Kidney tubule cell (primary cell): ENCODE results near the gene F2RL2.
A peak's percentile ranks its signal among the peaks of the same experiment; 100 is the strongest.
"Not testable (repeated sequence)": the region's sequence is repeated elsewhere in the genome, so short reads cannot be mapped to it uniquely, and the experiment has no call there.

ENCODE experiments used
- DNase-seq: peaks from one replicate; pipeline ENCODE4 v3.0.0-alpha.2; 2018; ENCODE audit warnings: low spot score

Gene F2RL2

GRCh38 chr5:76622076-76622475, 1.1 kb downstream of the F2RL2 start:
- no peak for DNase-seq

- no peak for DNase-seq
Measured at GRCh38 chr5:76620166-76620565, 3.0 kb downstream of the F2RL2 start.

GRCh38 chr5:76617675-76618074, 5.5 kb downstream of the F2RL2 start:
- peak; percentile 43 for DNase-seq

- DNase-seq, result no peak
Measured at GRCh38 chr5:76617229-76617628, 6.0 kb downstream of the F2RL2 start.

- DNase-seq, result no peak
Measured at GRCh38 chr5:76616206-76616605, 7.0 kb downstream of the F2RL2 start.

GRCh38 chr5:76615759-76616158, 7.4 kb downstream of the F2RL2 start:
- peak; percentile 41 for DNase-seq

GRCh38 chr5:76612942-76613341, 10.3 kb downstream of the F2RL2 start:
- no peak for DNase-seq

GRCh38 chr5:76610196-76610595, 13.0 kb downstream of the F2RL2 start:
- DNase-seq, result no peak

- DNase-seq, result peak; percentile 47
Measured at GRCh38 chr5:76608833-76609232, 14.4 kb downstream of the F2RL2 start.

- DNase-seq, result no peak
Measured at GRCh38 chr5:76607353-76607871, 15.8 kb downstream of the F2RL2 start.

- DNase-seq, result no peak
Measured at GRCh38 chr5:76606701-76607100, 16.5 kb downstream of the F2RL2 start.

- DNase-seq, result peak; percentile 21
Measured at GRCh38 chr5:76604838-76605237, 18.4 kb downstream of the F2RL2 start.

- not testable (repeated sequence) for DNase-seq
Measured at GRCh38 chr5:76603991-76604390, 19.2 kb downstream of the F2RL2 start.

GRCh38 chr5:76602094-76602726, 21.0 kb downstream of the F2RL2 start:
- DNase-seq, result no peak

- DNase-seq, result peak; percentile 68
Measured at GRCh38 chr5:76601470-76601869, 21.7 kb downstream of the F2RL2 start.

- DNase-seq, result no peak
Measured at GRCh38 chr5:76600716-76601115, 22.5 kb downstream of the F2RL2 start.

- DNase-seq, result no peak
Measured at GRCh38 chr5:76598531-76598930, 24.7 kb downstream of the F2RL2 start.

- no peak for DNase-seq
Measured at GRCh38 chr5:76595755-76596481, 27.3 kb downstream of the F2RL2 start.

GRCh38 chr5:76594107-76594506, 29.1 kb downstream of the F2RL2 start:
- DNase-seq, result no peak

GRCh38 chr5:76592692-76593091, 30.5 kb downstream of the F2RL2 start:
- DNase-seq, result no peak

- no peak for DNase-seq
Measured at GRCh38 chr5:76591366-76591765, 31.8 kb downstream of the F2RL2 start.

GRCh38 chr5:76590027-76590426, 33.2 kb downstream of the F2RL2 start:
- peak; percentile 32 for DNase-seq

- DNase-seq, result no peak
Measured at GRCh38 chr5:76586531-76586930, 36.7 kb downstream of the F2RL2 start.

- DNase-seq, result no peak
Measured at GRCh38 chr5:76585783-76586217, 37.4 kb downstream of the F2RL2 start.
